ENCODE measurements around the gene B4GALT3. TPM values are rescaled to one million over a fixed set of nuclear protein-coding genes. Genes with fewer than 3 reads are reported as not detected.

The B4GALT3 gene
- total and polyA plus RNA-seq, 9 of the 15 experiments (the other 6 are each of a cell fraction or from before 2014, with no cell fraction given): 31.2 to 103 (median 46.1) TPM

DNA sequence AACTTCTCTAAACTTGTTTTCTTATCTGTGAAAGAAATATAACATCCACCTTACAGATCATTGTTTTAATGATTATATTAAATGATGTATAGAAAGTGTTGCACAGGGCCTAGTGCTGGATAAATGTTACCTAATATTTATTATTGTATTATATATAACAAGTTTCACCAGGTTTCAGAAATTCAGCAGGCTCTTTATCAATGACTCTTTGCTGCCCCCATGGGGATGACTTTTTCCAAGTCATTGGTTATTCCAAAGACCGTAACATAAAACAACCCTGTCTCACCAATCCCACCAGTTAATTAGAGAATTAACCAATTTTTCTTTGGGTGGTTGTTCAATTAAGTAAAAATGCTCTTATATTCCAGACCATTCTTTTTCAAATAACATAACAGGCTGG is 37.5 kb downstream of the B4GALT3 start (continued):
- TF ChIP-seq BRF1 (IDR thresholded peaks at IDR 0.05; ENCODE audit: borderline replicate concordance, extremely low read depth, insufficient read length): no peak
- no peak for TF ChIP-seq FOXA1 (IDR thresholded peaks at IDR 0.05; ENCODE audit: borderline replicate concordance)
- TF ChIP-seq TSC22D4 (tag; IDR thresholded peaks at IDR 0.05): no peak
- TF ChIP-seq PHF20 (IDR thresholded peaks at IDR 0.05; ENCODE audit: partially characterized antibody): no peak
- TF ChIP-seq, protein P1, sequence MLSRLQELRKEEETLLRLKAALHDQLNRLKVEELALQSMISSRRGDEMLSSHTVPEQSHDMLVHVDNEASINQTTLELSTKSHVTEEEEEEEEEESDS (CRISPR knock-in tag; IDR thresholded peaks at IDR 0.05): no peak
- TF ChIP-seq ZNF584 (CRISPR knock-in tag; IDR thresholded peaks at IDR 0.05; ENCODE audit: low read depth): no peak
- TF ChIP-seq ZNF785 (CRISPR knock-in tag; IDR thresholded peaks at IDR 0.05): no peak
- TF ChIP-seq PTRF (tag; IDR thresholded peaks at IDR 0.05): no peak
- TF ChIP-seq ZNF311 (CRISPR knock-in tag; IDR thresholded peaks at IDR 0.05): no peak
- no peak for TF ChIP-seq NRF1 (conservative IDR thresholded peaks at IDR 0.05 in 1 of 2, IDR thresholded peaks at IDR 0.05 in 1 of 2)
- no peak for TF ChIP-seq NCOA1 (IDR thresholded peaks at IDR 0.05; ENCODE audit: low read depth)
- no peak for TF ChIP-seq CBX8 (IDR thresholded peaks at IDR 0.05; ENCODE audit: borderline replicate concordance, extremely low read depth, low read depth, low read length, poor library complexity, severe bottlenecking)
- TF ChIP-seq ZNF347 (CRISPR knock-in tag; IDR thresholded peaks at IDR 0.05; ENCODE audit: low read depth): no peak
- no peak for TF ChIP-seq NFE2 (IDR thresholded peaks at IDR 0.05; ENCODE audit: low read depth)
- TF ChIP-seq PRMT5 (CRISPR knock-in tag; IDR thresholded peaks at IDR 0.05): no peak
- TF ChIP-seq FIP1L1 (IDR thresholded peaks at IDR 0.05; ENCODE audit: low read depth, low read length, poor library complexity, severe bottlenecking): no peak
- no peak for TF ChIP-seq ZC3H8 (IDR thresholded peaks at IDR 0.05)

Measured in K562 (cell line).